ENCODE measurements around the gene ABCC1. TPM values are rescaled to one million over a fixed set of nuclear protein-coding genes. Genes with fewer than 3 reads are reported as not detected.

Gene ABCC1
- total RNA-seq, 1 donor from 2014 or later = 95.7 TPM

DNA sequence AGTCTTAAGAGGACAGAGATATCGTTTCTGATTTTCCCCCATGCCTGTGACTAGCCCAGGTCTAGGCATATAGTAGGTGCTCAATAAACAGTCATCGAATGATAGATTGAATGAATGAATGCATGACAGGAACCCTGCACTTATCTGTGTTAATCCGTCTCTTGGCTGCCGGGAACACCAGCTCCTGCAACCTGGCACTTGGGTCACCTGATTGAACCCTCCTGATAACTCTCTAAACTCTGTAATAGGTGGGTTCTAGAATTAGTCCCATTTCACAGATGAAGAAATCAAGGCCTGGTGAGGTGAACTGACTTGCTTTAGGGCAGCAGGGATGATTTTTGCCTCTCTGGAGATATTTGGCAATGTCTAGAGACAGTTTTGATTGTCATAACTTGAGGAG, 43.7 kb downstream of the ABCC1 start:
- Mint-ChIP-seq H3K4me3 (ENCODE audit: low read depth) (no peak overlapping the region), H3K27me3 (ENCODE audit: low read depth) (no peaks in the 10 kb centered on the region), H3K27ac (peak overlapping the region; percentile 1), H3K36me3 (ENCODE audit: low read depth) (peaks cover 43% of the 10 kb centered on the region), H3K4me1 (ENCODE audit: low read depth) (peaks cover 48% of the 10 kb centered on the region), H3K9me3 (no peaks in the 10 kb centered on the region)
- no peak for DNase-seq (ENCODE audit: low spot score)
- intact Hi-C loops (cut with micrococcal nuclease) = loop anchor here (10.0 kb wide), 1 partner anchor 48 kb away; the partner anchor contains the start of gene ABCC1

GRCh38 chr16:15993541-15993940, 44.1 kb downstream of the ABCC1 start:
- Mint-ChIP-seq H3K27ac (peak overlapping the region; percentile 33), H3K9me3 (no peaks in the 10 kb centered on the region), H3K4me1 (ENCODE audit: low read depth) (peaks cover 48% of the 10 kb centered on the region), H3K36me3 (ENCODE audit: low read depth) (peaks cover 39% of the 10 kb centered on the region), H3K4me3 (ENCODE audit: low read depth) (no peak overlapping the region), H3K27me3 (ENCODE audit: low read depth) (no peaks in the 10 kb centered on the region)
- intact Hi-C loops (cut with micrococcal nuclease) = loop anchor here (10.0 kb wide), 1 partner anchor 49 kb away; the partner anchor contains the start of gene ABCC1
- DNase-seq (ENCODE audit: low spot score) = no peak

DNA sequence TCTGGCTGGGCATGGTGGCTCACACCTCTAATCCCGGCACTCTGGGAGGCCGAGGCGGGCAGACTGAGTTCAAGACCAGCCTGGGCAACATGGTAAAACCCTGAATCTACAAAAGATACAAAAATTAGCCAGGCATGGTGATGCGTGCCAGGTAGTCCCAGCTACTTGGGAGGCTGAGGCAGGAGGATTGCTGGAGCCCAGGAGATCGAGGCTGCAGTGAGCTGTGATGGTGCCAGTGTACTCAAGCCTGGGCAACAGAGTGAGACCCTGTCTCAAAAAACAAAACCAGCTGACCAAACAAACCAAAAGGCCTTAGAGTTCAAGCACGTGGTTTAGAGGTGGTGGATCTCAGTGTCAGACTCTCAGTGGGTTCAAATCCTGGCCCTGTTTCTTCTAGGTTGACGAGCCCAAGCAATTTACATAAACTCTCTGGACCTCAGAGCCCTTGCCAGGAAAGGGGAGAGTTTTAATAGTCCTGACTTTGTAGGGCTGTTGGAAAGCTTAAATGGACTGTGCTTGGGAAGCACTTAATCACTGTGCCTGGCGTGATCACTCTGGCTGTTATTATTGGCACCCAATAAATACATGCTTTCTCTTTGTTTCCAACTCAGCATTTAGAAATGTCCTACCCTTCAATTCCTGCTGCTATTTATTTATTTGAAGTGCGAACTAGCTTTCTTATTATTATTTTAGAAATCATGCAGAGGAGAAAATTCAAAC, 44.7 kb downstream of the ABCC1 start:
- Mint-ChIP-seq H3K4me3 (ENCODE audit: low read depth) (no peak overlapping the region), H3K27me3 (ENCODE audit: low read depth) (no peaks in the 10 kb centered on the region), H3K4me1 (ENCODE audit: low read depth) (peaks cover 48% of the 10 kb centered on the region), H3K9me3 (no peaks in the 10 kb centered on the region), H3K36me3 (ENCODE audit: low read depth) (peaks cover 39% of the 10 kb centered on the region), H3K27ac (peak overlapping the region; percentile 33)
- intact Hi-C loops (cut with micrococcal nuclease) = loop anchor here (10.0 kb wide), 1 partner anchor 49 kb away; the partner anchor contains the start of gene ABCC1
- DNase-seq (ENCODE audit: low spot score) = no peak

DNA sequence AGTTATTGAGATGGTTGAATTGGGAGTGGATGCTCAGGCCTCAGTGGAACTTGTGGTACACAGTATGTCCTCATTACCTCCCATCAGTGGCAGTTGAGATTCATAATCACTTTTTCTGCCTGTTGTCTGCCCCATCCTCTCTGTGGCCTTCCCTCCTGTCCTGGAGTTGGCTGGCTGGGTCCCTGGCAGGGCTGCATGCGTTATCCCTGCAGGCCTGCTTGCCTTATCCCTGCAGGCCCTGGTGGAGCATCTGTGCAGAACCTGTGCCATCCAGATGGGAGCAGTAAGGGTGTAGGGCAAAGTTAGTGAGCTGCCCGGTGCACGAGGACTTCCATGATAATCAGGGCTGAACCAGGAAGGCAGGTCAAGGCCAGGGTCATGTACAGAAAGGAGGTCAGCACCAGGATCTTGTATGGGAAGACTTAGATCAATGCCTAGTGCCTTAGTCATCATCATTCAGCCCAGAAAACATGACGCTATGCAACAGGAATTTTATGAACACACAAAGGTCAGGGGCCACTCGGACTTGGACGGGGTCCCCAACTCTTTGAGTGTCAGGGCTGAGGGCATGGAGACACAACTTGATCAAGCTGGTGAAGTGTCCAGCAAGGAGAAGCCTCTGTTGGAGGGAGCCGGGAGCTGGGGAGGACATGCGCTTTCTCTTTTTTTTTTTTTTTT, 47.2 kb downstream of the ABCC1 start:
- Mint-ChIP-seq H3K9me3 (no peaks in the 10 kb centered on the region), H3K4me3 (ENCODE audit: low read depth) (no peak overlapping the region), H3K27me3 (ENCODE audit: low read depth) (no peaks in the 10 kb centered on the region), H3K36me3 (ENCODE audit: low read depth) (peaks cover 43% of the 10 kb centered on the region), H3K4me1 (ENCODE audit: low read depth) (peaks cover 49% of the 10 kb centered on the region), H3K27ac (peak overlapping the region; percentile 38)
- no peak for DNase-seq (ENCODE audit: low spot score)
- intact Hi-C loops (cut with micrococcal nuclease) = loop anchor here (10.0 kb wide), 1 partner anchor 52 kb away; the partner anchor contains the start of gene ABCC1

DNA sequence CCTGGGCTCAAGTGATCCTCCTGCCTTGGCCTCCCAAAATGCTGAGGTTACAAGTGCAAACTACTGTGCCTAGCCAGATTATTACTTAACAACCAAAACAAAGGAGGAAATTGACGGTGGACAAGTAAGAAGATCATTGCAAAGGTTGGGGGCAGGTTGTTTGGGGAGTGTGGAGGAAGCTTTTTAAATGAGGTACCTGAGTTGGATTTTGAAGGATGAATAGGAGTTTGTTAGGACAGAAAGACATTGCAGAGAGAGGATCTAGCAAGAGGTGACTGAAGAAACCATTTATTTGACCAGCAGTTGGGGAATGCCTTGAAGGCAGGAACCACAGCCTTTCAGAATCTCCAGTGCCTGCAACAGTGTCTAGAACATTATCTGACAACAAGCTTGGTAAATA, 51.3 kb downstream of the ABCC1 start:
- H3K4me3 Mint-ChIP-seq (ENCODE audit: low read depth) = no peak overlapping the region
- peaks cover 37% of the 10 kb centered on the region for H3K36me3 Mint-ChIP-seq (ENCODE audit: low read depth)
- intact Hi-C loops (cut with micrococcal nuclease) = no loop called here
- no peaks in the 10 kb centered on the region for H3K27me3 Mint-ChIP-seq (ENCODE audit: low read depth)
- H3K9me3 Mint-ChIP-seq = no peaks in the 10 kb centered on the region
- peaks cover 34% of the 10 kb centered on the region for H3K4me1 Mint-ChIP-seq (ENCODE audit: low read depth)
- H3K27ac Mint-ChIP-seq = no peak overlapping the region
- DNase-seq (ENCODE audit: low spot score) = no peak

- Mint-ChIP-seq H3K4me3 (ENCODE audit: low read depth) (no peak overlapping the region), H3K4me1 (ENCODE audit: low read depth) (peaks cover 35% of the 10 kb centered on the region), H3K9me3 (no peaks in the 10 kb centered on the region), H3K27me3 (ENCODE audit: low read depth) (no peaks in the 10 kb centered on the region), H3K27ac (no peak overlapping the region), H3K36me3 (ENCODE audit: low read depth) (peaks cover 47% of the 10 kb centered on the region)
- no peak for DNase-seq (ENCODE audit: low spot score)
- intact Hi-C loops (cut with micrococcal nuclease) = no loop called here
Measured at GRCh38 chr16:16001596-16002255, 52.3 kb downstream of the ABCC1 start.

GRCh38 chr16:16003719-16004313, 54.4 kb downstream of the ABCC1 start:
- H3K36me3 Mint-ChIP-seq (ENCODE audit: low read depth) = peaks cover 57% of the 10 kb centered on the region
- H3K4me3 Mint-ChIP-seq (ENCODE audit: low read depth) = no peak overlapping the region
- no peaks in the 10 kb centered on the region for H3K9me3 Mint-ChIP-seq
- H3K4me1 Mint-ChIP-seq (ENCODE audit: low read depth) = peaks cover 29% of the 10 kb centered on the region
- intact Hi-C loops (cut with micrococcal nuclease) = no loop called here
- no peaks in the 10 kb centered on the region for H3K27me3 Mint-ChIP-seq (ENCODE audit: low read depth)
- peak overlapping the region; percentile 43 for H3K27ac Mint-ChIP-seq
- DNase-seq (ENCODE audit: low spot score) = no peak

DNA sequence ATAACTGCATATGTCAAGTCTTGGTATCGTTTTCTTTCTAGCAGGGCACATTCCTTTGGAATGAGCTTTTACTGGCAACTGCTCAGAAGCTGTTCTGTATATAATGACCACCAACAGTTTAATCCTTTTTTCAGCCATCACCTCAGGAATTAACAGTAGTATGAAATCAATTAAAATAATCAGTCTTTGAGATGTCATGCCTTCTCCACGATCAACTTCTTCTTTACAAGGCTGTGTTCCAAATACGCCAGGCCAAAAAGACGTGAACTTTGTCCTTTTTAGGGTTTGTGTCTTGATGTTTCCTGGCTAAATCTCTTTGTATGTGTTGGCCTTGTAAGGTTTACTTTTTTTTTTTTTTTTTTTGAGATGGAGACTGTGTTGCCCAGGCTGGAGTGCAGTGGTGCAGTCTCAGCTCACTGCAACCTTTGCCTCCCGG, 54.9 kb downstream of the ABCC1 start:
- Mint-ChIP-seq H3K27ac (no peak overlapping the region), H3K36me3 (ENCODE audit: low read depth) (peaks cover 60% of the 10 kb centered on the region), H3K27me3 (ENCODE audit: low read depth) (no peaks in the 10 kb centered on the region), H3K9me3 (no peaks in the 10 kb centered on the region), H3K4me1 (ENCODE audit: low read depth) (peaks cover 32% of the 10 kb centered on the region), H3K4me3 (ENCODE audit: low read depth) (no peak overlapping the region)
- no peak for DNase-seq (ENCODE audit: low spot score)
- intact Hi-C loops (cut with micrococcal nuclease) = no loop called here

- no peaks in the 10 kb centered on the region for H3K9me3 Mint-ChIP-seq
- peaks cover 29% of the 10 kb centered on the region for H3K4me1 Mint-ChIP-seq (ENCODE audit: low read depth)
- no peak overlapping the region for H3K4me3 Mint-ChIP-seq (ENCODE audit: low read depth)
- H3K36me3 Mint-ChIP-seq (ENCODE audit: low read depth) = peaks cover 66% of the 10 kb centered on the region
- H3K27ac Mint-ChIP-seq = no peak overlapping the region
- no peaks in the 10 kb centered on the region for H3K27me3 Mint-ChIP-seq (ENCODE audit: low read depth)
- no peak for DNase-seq (ENCODE audit: low spot score)
- intact Hi-C loops (cut with micrococcal nuclease) = no loop called here
Measured at GRCh38 chr16:16005721-16006120, 56.3 kb downstream of the ABCC1 start.

DNA sequence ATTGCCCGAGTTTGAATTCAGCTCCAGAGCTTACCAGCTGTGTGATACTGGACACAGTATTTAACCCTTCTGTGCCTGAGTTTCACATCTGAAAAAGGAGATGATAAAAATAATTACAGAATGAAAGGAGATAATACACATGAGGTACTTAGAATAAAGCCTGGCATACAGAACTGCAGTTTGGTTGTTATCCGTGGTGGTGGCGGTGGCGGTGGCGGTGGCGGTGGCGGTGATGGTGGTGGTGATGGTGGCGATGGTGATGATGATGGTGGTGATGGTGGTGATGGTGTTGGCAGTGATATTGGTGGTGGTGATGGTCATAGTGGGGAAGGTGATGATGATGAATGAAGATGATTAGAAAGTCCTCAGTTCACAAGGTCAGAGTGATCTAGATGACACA, 57.2 kb downstream of the ABCC1 start:
- H3K36me3 Mint-ChIP-seq (ENCODE audit: low read depth) = peaks cover 66% of the 10 kb centered on the region
- H3K27ac Mint-ChIP-seq = peak overlapping the region; percentile 57
- H3K27me3 Mint-ChIP-seq (ENCODE audit: low read depth) = no peaks in the 10 kb centered on the region
- no peak overlapping the region for H3K4me3 Mint-ChIP-seq (ENCODE audit: low read depth)
- DNase-seq (ENCODE audit: low spot score) = no peak
- H3K4me1 Mint-ChIP-seq (ENCODE audit: low read depth) = peaks cover 23% of the 10 kb centered on the region
- intact Hi-C loops (cut with micrococcal nuclease) = no loop called here
- H3K9me3 Mint-ChIP-seq = no peaks in the 10 kb centered on the region

GRCh38 chr16:16007743-16008111, 58.3 kb downstream of the ABCC1 start:
- Mint-ChIP-seq H3K36me3 (ENCODE audit: low read depth) (peaks cover 70% of the 10 kb centered on the region), H3K4me3 (ENCODE audit: low read depth) (no peak overlapping the region), H3K27me3 (ENCODE audit: low read depth) (no peaks in the 10 kb centered on the region), H3K9me3 (no peaks in the 10 kb centered on the region), H3K27ac (peak overlapping the region; percentile 88), H3K4me1 (ENCODE audit: low read depth) (peaks cover 20% of the 10 kb centered on the region)
- DNase-seq (ENCODE audit: low spot score) = no peak
- intact Hi-C loops (cut with micrococcal nuclease) = no loop called here

GRCh38 chr16:16008666-16009065, 59.2 kb downstream of the ABCC1 start:
- peaks cover 75% of the 10 kb centered on the region for H3K36me3 Mint-ChIP-seq (ENCODE audit: low read depth)
- H3K4me1 Mint-ChIP-seq (ENCODE audit: low read depth) = peaks cover 20% of the 10 kb centered on the region
- H3K27ac Mint-ChIP-seq = peak overlapping the region; percentile 59
- intact Hi-C loops (cut with micrococcal nuclease) = no loop called here
- no peak overlapping the region for H3K4me3 Mint-ChIP-seq (ENCODE audit: low read depth)
- no peaks in the 10 kb centered on the region for H3K27me3 Mint-ChIP-seq (ENCODE audit: low read depth)
- no peak for DNase-seq (ENCODE audit: low spot score)
- H3K9me3 Mint-ChIP-seq = no peaks in the 10 kb centered on the region

Measured in activated T-helper 2 cell treated with anti-CD3 and anti-CD28 coated beads, Interferon-gamma antibody, Interleukin-2, Interleukin-4, amounts not matched to agents 10 μg/mL and 5 μg/mL and 100 μg/mL, durations not matched to agents 14 hours and 24 hours and 36 hours (primary cell).